DMS53 treated with DMSO at 0.1 percent for 48 hours (cell line): ENCODE data around the gene DDX6.

Source experiments
- DNase-seq: peaks from one replicate; lab custom pipeline; 2025; ENCODE audit not compliant: unreplicated experiment; lab: John Stamatoyannopoulos, UW

The DDX6 gene

DNA sequence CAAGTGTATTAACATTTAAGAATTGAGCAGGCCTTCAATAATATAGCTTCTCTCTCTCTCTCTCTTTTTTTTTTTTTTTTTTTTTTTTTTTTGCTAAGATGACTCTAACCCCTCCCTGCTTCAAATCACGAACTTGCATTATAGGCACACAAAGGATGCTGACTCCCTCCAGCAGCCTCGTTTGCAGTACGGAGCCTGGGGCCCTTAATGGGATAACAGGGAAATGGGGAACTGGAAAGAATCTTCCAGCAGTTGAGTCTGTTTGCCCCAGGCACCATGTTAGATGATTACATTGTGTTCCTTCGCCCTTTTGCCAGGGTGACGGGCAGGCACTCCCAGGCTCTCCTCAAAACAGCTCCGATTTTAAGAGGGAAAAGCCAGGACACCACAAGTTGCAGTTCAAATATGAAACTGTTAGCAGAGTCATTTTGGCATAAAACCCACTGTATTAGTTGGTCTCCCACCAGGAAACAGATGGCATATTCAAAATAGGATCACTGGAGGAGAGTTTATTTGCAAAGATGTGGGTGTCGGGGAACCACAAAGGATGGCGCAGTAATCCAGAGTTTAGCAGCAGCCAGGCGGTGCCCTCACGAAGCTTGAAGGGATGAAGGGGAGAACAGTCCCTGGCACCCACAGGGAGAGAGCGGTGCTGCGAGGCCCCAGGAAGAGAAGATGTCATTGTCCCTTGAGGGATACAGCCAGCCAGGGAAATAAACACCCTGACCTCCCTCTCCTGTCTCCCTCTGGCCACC lies 85.0 kb downstream of the DDX6 start:
- no peak for DNase-seq

DNA sequence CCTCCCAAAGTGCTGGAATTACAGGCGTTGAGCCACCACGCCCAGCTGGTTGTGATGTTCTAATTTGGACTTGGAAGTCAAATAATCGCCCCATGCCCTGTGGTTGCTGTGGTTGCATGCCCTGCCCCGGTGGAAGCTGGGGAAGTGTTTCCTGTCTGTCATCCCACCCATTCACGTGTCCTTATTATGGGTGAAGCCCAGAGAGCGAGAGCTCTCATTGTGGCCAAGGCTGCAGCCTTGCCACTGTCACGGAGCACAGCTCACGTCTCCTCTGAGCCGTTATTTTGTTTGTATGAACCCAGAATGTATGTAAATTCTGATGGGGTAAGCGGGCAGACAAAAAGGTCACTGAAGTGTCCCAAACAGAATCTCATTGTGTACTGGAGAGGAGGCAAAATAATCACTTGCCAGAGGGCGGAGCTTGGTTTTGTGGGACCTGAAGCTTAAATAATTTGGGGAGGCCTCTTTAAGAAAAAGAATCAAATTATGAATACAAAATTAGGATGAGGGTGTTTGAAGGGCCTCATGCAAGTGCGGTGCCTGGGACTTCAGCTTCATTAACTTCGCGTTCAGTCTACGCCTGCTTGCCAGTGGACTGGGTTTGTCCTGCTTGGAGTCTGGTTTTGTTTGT lies 85.7 kb downstream of the DDX6 start:
- no peak for DNase-seq

DNA sequence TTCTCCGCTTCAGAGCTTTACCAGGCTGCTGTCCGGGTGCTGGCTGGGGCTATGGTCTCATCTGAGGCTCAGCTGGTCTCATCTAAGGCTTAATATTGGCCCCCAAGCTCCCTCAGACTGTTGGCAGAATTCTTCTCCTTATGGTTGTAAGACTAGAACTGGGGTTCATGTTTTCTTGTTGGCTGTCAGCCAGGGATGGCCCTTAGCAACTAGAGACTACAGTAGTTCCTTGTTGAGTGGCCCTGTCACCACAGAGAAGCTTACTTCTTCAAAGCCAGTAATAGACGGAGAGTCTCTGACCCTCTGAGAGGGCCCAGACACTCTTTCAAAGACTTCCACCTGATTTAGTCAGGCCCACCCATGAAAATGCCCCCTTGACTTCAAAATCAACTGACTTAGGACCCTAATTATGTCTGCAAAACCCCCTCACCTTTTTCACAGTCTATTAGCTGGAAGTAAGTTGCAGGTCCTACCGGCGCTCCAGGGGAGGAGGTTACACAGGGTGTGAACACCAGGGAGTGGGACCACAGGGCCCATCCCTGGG lies 87.3 kb downstream of the DDX6 start:
- no peak for DNase-seq

DNA sequence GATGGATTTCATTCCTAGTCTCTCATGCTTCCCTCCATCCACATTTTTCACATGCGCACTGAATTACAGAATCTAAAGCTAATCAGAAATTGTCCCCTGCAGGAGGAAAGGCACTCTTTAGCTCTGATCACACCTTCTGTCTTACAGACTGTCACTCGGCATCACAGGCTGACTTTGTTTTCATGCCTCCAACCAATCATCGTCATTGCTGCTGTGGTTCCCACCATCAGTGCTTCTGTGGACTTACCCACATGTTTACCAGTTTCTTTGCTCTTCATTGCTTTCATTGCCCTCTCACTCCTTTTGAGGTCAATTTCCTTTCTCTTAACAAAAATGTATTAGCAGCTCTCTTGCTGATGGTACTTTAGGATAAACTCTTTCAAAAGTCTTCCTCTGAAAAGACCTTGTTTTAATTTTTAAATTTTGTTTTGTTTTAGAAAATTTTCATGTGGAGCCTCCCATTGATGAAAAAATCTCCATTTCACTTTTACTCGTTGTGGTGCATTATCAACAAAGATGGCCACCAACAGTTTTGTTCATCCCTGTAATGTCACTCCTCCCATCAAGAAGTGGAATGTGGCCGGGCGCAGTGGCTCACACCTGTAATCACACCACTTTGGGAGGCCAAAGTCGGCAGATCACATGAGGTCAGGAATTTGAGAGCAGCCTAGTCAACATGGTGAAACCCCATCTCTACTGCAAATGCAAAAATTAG lies 91.3 kb downstream of the DDX6 start:
- no peak for DNase-seq
